Activated T-cell treated with anti-CD3 and anti-CD28 coated beads for 24 hours (primary cell): ENCODE measurements around the gene ACOT7.
"Not testable (repeated sequence)": the region's sequence is repeated elsewhere in the genome, so short reads cannot be mapped to it uniquely, and the experiment has no call there.

Experiments used
- DNase-seq: peaks from one replicate; pipeline ENCODE4 v3.0.0-alpha.2; 2020; ENCODE audit warnings: low read depth

The ACOT7 gene

DNA sequence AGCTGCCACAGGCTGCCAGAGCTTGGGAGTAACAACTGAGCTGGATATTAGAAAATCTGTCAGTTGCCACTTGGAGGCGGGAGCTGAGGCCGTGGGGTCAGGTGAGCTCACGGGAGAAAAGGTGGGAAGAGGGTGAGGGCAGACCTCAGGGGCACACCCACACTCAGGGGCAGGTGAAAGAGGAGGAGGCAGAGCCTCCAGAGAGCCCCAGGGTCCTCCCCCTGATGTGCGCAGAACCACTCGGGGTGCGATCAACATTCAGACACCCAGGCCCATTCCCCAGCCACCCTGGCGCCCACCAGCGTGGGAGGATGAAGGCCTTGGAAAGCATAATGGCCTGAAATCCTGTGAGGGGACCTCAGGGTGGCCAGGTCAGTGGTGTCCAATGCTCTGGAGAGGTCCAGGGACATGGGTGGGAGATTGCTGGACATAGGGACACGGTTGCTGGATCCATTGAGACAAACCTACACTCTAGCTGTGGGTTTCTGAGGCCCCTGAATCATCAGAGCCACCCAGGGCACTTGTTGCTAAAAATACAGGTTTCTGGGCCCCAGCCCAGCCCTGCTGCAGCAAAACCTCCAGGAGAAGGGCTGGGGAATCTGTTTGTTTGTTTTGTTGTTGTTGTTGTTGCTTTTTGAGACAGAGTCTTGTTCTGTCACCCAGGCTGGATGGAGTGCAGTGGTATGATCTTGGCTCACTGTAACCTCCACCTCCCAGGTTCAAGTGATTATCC lies 83.3 kb downstream of the ACOT7 start:
- no peak for DNase-seq

DNA sequence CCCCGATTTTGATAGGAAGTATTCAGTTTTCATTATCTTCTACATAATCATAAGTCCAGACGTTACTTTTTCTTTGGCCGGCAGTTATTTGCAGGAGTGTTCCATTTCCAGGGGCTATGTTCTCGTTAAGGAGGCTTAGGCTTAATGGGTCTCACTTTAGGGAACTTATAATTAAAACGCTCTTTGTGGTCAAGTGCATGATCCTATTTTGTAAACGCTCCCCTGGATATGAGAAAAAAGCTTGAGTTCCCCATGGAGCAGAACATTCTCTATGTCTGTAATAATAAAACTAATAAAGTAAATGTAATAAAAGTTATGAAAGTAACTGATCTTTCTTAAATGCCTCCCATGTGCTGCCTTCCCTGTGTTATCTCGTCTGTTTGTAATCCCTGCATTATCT lies 84.0 kb downstream of the ACOT7 start:
- DNase-seq, result no peak

DNA sequence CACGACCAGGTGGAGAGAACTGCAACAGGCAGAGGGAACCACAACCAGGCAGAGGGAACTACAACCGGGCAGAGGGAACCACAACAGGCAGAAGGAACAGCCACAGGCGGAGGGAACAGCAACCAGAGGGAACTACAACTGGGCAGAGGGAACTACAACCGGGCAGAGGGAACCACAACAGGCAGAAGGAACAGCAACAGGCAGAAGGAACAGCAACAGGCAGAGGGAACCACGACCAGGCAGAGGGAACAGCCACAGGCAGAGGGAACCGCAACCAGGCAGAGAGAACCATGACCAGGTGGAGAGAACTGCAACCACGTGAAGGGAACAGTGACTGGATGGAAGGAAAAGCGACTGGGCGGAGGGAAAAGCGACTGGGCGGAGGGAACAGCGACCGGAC lies 85.1 kb downstream of the ACOT7 start:
- DNase-seq, result no peak

DNA sequence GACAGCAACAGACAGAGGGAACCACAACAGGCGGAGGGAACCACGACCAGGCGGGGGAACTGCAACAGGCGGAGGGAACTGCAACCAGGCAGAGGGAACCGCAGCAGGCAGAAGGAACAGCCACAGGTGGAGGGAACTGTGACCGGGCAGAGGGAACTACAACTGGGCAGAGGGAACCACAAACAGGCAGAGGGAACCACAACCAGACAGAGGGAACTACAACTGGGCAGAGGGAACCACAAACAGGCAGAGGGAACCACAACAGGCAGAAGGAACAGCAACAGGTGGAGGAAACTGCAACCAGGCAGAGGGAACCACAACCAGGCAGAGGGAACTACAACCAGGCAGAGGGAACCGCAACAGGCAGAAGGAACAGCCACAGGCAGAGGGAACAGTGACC lies 85.9 kb downstream of the ACOT7 start:
- DNase-seq, result not testable (repeated sequence)

DNA sequence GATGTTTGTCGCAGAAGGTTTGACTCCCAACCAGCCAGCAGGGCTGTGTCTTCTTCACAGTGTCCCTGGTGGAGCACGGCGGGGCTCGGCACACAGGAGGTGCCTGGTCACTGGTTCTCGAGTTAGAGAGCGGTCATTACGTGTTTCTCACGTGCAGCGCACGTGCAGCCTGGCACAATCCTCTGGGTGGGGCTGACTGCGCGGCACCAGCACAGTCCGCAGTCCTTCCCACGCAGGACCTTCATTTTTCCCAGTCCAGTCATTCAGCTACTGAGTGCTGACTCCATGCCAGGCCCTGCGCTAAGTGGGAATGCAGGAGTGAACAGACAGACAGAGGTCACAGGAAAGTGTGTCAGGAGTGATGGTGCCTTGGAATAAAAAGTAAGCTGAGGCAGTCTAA lies 86.5 kb downstream of the ACOT7 start:
- DNase-seq, result no peak

DNA sequence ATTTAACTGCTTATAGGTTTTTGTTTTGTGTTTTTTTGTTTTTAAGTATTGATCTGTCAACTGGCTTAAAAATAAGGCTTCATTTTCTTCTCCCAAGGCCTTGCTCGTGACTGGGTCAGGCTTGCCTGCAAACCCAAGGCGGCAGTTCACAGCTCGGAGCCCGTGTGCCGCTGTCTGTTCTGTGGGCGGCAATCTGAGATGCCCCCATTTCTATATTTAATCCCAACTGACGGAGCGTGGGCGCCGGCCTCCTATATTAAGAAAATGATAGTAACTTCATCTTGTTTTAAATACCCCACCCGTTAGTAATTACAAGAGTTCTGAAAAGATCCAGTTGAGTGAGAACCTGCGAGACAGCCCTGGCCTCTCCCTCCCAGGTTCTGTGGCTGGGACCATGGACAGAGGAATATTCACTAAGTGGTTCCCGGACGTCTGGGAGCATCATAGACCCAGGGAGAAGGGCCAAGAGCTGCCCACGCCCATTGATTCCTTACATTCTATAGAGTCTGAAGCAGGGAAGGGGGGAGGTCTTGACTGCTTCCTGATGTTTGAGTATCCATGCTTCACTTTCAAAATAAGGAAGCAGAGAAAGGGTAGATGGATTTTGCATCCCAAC lies 90.1 kb downstream of the ACOT7 start:
- no peak for DNase-seq

GRCh38 chr1:6302568-6302967 lies 91.0 kb downstream of the ACOT7 start:
- DNase-seq, result no peak

GRCh38 chr1:6301526-6301925 lies 92.0 kb downstream of the ACOT7 start:
- DNase-seq, result no peak

DNA sequence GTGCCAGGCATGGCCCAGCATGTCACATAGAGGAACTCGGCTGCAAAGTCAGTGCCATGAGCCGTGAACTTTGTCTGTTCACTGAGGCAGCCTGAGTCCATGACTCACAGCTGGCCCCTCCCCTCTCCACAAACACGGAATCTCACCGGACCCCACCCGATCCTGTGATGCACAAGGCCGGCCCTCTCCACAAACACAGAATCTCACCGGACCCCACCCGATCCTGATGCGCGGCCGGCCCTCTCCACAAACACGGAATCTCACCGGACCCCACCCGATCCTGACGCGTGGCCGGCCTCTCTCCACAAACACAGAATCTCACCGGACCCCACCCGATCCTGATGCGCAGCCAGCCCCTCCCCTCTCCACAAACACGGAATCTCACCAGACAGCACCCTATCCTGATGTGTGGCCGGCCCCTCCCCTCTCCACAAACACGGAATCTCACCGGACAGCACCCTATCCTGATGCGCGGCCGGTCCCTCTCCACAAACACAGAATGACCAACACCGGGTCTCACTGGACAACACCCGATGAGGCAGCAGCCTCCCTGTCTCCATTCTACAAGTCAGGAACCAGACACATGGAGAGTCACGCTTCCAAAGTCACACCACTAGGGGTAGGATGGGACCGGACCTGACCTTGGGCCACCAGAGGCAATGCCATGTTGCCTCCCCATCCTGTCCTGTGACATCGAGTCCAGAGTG lies 93.1 kb downstream of the ACOT7 start:
- DNase-seq, result no peak

- DNase-seq, result no peak
Observed at GRCh38 chr1:6299557-6300165, 93.9 kb downstream of the ACOT7 start.

GRCh38 chr1:6298940-6299465 lies 94.6 kb downstream of the ACOT7 start:
- no peak for DNase-seq

- no peak for DNase-seq
Observed at GRCh38 chr1:6298530-6298929, 95.0 kb downstream of the ACOT7 start.

DNA sequence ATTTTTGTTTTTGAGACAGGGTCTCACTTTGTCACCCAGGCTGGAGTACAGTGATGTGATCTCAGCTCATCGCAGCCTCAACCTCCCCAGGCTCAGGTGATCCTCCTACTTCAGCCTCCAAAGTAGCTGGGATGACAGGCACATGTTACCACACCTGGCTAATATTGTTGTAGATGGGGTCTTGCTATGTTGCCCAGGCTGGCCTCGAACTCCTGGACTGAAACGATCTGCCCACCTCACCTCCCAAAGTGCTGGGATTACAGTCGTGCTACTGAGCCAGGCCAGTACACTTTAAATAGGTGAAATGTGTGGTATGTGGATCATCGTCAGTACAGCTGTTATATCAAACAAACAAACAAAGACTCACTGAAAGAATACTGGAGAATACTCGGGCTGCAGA lies 97.7 kb downstream of the ACOT7 start:
- DNase-seq, result no peak

DNA sequence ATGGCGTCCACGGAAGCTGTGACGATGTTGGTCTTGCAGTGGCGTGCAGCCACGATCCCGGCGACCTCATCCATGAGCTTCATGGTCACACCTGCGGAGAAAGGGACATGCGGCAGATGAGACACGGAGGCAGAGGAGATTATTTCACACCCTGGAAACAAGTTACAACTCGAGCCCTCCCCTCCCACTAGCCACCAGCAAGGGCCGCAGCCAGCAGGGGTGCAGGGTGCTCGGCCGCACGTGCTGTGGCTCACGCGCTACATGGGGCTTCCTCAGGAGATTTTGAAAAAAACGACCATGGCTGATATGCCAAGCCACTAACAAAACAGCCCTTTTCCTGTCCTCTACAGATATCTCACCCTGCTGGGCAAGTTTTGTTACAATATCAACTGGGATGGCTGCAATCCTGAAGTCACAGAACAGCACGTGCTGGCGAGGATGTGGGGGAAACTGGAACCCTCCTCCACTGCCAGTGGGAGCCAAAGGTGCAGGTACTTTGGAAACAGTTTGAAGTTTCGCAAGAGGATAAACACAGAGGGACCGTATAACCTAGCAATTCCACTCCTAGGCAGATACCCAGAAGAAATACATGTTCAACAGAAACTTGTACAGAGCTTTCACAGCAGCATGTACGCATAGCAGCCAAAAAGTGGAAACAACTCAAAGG lies 98.5 kb downstream of the ACOT7 start:
- no peak for DNase-seq

DNA sequence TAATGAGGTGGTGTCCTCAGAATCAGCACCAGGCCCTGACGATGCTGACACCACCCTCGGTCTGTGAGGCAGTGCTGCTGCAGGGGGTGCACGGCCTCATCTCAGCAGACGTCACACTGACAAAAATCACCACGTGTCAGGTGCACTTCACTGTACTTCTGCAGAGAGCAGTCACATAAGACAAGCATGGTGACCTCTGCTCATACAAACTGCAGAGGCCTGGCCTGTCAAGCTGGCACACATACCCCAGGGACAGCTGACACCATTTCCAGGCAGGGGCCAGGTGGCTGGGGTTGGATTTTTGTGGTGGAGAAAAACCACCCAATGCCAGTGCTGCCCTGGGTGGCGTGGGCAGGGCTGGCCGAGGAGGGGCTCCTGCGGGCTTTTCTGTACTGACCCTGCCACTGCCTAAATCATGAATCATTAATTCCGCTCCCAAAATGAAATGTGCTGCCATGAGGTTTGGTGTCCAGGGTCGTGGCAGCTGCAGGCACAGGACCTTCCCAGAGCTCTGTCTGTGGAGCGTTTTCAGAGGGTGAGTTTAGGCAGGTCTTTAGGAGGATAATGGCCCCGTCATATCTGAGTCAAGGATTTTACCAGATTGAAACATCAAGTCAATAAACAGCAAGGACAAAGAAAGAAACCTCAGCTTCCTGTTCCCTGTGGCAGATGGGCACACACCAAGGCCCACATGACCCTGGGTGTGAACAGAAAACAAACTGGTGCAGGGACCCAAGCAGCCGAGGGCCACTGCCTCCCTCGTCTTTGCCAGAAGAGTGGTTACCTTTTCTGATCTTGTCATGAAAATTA lies 99.3 kb downstream of the ACOT7 start:
- no peak for DNase-seq

DNA sequence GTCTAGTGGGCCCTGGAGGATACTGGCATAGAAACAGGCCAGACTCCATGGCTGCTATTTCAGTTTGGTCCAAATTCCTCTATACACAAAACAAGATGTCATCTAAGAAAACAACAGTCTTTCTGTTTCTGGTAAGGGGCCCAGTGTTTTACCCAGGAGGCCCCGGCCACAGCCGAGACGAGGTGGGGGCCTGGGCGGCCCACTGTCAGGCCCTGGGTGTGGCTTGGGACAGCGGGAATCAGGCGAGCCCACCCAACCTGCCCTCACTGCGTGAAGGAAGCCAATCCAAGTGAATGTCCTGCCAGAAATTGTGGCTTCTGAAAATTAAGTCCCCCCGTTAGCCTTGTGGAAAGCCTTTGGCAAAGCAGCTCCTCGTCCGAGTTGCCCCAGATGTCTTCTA lies 101.5 kb downstream of the ACOT7 start:
- no peak for DNase-seq

GRCh38 chr1:6288665-6289064 lies 104.9 kb downstream of the ACOT7 start:
- no peak for DNase-seq

DNA sequence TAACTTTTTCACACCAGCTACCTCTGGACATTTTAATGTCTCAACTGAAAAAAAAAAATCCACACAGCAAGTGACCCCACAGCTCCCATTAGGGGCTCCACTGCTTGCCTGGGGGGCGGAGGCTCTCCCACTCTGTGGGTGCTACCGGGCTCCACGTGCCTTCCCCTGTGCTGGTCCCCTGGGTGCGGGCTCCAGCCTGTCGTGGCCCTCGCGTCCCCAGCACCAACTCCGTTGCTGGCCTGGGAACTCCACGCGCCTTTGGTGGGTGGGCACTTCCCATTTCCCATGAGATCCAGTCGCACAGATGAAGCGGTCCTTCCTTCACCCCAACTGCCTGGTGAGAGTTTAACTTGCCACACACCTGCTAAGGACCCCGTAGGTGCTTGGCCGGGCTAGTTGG lies 105.5 kb downstream of the ACOT7 start:
- no peak for DNase-seq

DNA sequence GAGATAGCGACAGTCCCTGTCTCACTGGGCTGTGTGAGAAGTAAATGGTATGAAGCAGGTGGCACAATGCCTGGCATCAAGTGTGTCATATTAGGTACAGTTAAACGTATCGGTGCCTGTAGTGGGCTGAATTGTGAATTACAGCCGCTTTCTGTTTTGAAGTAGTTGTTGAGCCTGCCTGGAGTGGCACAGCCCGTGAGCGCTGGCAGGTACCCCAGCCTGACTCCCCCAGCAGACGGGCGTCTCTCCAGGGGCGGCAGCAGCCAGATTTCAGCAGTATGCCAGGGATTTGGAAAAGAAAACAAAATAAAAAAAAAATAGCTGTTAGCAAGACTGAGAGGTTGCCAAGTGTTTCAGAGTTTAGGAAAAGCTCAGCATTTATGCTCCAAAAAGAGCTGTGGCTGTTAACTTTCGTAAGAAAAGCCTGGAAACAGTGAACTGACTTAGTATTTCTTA lies 106.1 kb downstream of the ACOT7 start:
- no peak for DNase-seq

- DNase-seq, result no peak
Observed at GRCh38 chr1:6287029-6287428, 106.5 kb downstream of the ACOT7 start.

GRCh38 chr1:6286266-6286665 lies 107.3 kb downstream of the ACOT7 start:
- no peak for DNase-seq
